GM19238 (cell line): ENCODE results near the gene PCDHGA1.
A peak's percentile ranks its signal among the peaks of the same experiment; 100 is the strongest.

Source experiments
- DNase-seq: peaks from one replicate; pipeline ENCODE4 v3.0.0; 2011; ENCODE audit warnings: low spot score; ENCODE audit not compliant: insufficient read length

The PCDHGA1 gene

DNA sequence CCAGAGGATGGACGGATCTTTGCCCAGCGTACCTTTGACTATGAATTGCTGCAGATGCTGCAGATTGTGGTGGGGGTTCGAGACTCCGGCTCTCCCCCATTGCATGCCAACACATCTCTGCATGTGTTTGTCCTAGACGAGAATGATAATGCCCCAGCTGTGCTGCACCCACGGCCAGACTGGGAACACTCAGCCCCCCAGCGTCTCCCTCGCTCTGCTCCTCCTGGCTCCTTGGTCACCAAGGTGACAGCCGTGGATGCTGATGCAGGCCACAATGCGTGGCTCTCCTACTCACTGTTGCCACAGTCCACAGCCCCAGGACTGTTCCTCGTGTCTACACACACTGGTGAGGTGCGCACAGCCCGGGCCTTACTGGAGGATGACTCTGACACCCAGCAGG is 160.5 kb downstream of the PCDHGA1 start:
- no peak for DNase-seq

DNA sequence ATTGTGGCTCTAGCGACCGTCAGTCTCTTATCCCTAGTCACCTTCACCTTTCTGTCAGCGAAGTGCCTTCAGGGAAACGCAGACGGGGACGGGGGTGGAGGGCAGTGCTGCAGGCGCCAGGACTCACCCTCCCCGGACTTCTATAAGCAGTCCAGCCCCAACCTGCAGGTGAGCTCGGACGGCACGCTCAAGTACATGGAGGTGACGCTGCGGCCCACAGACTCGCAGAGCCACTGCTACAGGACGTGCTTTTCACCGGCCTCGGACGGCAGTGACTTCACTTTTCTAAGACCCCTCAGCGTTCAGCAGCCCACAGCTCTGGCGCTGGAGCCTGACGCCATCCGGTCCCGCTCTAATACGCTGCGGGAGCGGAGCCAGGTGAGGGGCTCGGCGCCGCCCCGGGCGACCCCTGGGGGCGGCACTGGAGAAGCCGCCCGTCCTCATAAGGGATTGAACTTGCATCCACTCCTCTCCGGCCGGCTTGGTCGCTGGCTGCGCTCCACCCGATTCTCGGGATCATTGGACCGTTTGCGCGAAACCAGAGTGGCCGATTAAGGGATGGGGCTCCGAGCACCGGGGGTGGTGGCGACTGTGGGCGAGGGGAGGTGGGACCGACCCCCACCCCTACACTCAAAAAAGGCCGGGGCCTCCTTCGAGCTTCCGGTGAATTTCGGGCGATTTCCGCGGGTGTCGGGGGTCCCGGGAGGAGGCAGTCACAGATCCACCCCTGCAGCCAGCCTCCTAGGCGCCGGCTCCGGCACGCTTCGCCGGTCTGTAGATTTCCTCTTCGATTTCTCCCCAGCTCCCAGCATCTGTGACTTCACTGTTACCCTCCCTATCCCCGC is 161.2 kb downstream of the PCDHGA1 start:
- no peak for DNase-seq

GRCh38 chr5:141492168-141492885 is 162.0 kb downstream of the PCDHGA1 start:
- DNase-seq = no peak

GRCh38 chr5:141493500-141494422 is 163.4 kb downstream of the PCDHGA1 start:
- DNase-seq = no peak

GRCh38 chr5:141494761-141495452 is 164.6 kb downstream of the PCDHGA1 start:
- no peak for DNase-seq

DNA sequence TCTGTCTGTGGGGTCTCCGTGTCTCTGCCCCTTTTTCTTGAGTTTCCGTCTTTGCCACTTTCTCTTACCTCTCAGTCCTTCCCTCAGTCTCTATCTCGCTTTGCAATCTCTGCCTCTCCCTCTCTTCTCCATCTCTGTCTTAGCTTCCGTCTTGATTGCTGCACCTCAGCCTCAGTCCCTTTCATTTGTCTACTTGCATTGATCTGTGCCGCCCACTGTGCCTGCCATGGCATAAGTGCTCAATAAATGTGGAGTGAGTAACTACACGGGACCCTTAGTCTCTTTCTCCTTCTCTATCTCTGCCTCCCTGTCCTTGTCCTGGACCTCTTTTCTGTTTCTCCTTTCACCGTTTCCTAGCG is 165.1 kb downstream of the PCDHGA1 start:
- no peak for DNase-seq

DNA sequence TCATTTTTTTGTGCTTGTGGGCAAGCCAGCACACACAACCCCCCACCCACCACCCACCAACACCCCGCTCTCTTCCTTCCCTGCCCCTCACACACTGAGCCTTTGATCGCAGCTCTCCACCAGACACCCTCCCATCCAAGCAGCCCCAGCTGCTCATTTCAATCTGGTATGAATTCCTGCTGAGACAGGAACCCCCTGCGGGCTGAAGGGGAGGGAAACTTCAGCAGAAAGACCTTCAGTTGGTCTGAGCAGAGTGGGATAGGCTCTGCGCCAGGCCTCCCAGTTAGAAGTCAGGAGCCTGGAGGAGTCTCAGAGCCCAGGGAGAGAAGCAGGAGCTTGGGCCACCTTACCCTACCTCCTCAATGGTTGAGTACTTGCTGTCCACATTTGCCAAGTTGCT is 165.7 kb downstream of the PCDHGA1 start:
- DNase-seq = no peak

- DNase-seq = no peak
These were observed 171.4 kb downstream of the PCDHGA1 start for GRCh38 chr5:141501761-141502160.

- DNase-seq = no peak
These were observed 173.4 kb downstream of the PCDHGA1 start for GRCh38 chr5:141503681-141504080.

GRCh38 chr5:141504216-141504615 is 173.9 kb downstream of the PCDHGA1 start:
- DNase-seq = no peak

DNA sequence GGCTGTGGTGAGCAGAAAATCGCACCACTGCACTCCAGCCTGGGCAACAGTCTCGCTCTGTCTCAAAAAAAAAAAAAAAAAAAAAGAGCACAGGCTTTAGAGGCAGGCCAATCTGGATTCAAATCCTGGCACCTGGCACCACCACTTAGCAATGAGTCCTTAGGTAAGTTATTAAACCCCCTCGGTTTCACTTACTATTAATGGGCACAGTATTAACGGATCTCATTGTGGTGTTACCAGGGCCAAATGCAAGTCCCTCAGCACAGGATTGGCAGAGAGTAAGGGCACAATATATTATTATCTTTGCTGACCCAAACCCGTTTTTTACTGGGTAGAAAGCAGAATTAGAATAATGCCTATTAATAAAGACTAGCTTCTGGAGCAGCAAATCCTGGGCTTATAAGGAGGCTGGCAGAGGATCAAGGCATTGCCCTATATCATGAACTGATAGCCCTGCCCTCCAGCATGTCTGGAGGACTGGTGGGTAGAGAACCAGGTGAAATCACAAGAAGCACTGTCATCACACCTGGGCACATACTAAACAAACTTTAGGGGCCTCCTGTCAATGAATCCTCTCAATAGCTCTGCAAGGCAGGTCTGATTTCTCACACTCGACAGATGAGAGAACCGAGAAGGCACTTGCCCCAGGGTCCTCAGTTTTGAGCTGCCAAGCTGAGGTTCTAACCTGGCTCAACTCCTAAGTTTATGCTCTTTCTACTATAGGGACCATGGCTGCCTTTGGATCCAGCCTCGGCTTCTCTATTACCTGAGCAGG is 176.3 kb downstream of the PCDHGA1 start:
- DNase-seq = no peak

- DNase-seq = no peak
These were observed 177.2 kb downstream of the PCDHGA1 start for GRCh38 chr5:141507387-141508091.

GRCh38 chr5:141508440-141508797 is 178.1 kb downstream of the PCDHGA1 start:
- no peak for DNase-seq

DNA sequence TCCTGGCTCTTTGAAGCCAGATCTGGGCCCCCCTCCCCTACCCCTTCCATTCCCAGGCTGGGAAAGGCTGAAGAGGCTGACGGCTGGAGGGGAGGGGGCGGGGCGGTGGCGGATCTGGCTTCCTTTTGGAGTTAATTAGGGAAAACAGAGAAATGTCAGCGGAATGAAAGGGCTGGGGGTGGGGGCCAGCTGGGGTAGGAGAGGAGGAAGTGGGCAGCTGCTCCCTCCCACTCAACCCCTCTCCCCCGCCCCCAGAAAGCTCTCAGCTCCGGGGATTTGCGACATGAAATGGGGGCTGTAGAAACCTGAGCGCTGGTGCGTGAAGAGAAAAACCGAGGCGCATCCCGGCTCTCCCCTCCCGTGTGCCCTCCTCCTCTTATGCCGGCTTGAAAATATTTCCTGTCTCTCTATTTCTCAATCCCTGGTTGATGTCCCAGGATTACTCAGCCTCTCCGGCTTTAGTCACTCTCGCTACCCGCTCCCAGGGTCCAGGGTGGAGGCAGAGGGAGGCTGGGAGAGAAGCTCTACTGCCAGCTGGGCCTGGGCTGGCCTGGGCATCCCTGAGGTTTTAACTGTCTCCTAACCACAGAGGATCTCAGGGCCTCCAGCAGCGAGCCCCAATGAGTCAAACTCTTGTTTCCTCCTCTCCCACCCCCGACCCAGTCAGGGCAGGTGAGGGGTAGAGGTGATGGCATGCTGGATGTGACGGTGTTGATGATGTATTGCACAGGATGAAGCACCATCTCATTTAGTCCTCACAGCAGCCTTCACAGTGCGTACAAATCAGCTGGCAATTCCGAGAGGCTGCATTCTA is 178.7 kb downstream of the PCDHGA1 start:
- no peak for DNase-seq

DNA sequence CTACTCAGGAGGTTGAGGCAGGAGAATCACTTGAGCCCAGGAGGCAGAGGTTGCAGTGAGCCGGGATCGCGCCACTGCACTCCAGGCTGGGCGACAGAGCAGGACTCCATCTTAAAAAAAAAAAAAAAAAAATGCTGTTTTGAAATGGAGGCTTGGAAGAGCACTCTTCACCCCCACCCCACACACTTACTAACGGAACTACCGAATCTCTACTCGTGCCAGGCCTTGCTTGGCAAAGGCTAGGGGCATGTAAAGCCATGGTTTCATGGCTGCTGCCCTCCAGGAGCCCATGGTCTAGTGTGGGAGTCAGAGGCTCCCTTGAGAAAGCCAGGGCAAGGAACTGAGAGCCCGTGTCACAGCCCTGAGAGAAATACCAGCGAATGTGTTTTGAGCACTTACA is 179.8 kb downstream of the PCDHGA1 start:
- DNase-seq = no peak

DNA sequence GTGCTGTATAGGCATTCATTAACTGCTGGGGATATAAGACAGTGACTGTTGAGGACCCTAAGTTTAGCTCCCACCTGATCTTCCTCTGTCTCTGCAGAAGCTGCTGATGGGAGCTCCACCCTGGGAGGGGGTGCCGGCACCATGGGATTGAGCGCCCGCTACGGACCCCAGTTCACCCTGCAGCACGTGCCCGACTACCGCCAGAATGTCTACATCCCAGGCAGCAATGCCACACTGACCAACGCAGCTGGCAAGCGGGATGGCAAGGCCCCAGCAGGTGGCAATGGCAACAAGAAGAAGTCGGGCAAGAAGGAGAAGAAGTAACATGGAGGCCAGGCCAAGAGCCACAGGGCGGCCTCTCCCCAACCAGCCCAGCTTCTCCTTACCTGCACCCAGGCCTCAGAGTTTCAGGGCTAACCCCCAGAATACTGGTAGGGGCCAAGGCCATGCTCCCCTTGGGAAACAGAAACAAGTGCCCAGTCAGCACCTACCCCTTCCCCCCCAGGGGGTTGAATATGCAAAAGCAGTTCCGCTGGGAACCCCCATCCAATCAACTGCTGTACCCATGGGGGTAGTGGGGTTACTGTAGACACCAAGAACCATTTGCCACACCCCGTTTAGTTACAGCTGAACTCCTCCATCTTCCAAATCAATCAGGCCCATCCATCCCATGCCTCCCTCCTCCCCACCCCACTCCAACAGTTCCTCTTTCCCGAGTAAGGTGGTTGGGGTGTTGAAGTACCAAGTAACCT is 180.7 kb downstream of the PCDHGA1 start:
- DNase-seq = no peak

DNA sequence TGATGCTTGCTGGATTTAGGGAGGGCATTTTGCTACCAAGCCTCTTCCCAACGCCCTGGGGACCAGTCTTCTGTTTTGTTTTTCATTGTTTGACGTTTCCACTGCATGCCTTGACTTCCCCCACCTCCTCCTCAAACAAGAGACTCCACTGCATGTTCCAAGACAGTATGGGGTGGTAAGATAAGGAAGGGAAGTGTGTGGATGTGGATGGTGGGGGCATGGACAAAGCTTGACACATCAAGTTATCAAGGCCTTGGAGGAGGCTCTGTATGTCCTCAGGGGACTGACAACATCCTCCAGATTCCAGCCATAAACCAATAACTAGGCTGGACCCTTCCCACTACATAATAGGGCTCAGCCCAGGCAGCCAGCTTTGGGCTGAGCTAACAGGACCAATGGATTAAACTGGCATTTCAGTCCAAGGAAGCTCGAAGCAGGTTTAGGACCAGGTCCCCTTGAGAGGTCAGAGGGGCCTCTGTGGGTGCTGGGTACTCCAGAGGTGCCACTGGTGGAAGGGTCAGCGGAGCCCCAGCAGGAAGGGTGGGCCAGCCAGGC is 181.5 kb downstream of the PCDHGA1 start:
- DNase-seq = no peak

GRCh38 chr5:141512390-141512910 is 182.1 kb downstream of the PCDHGA1 start:
- peak; percentile 66 for DNase-seq
